ENCODE measurements around the gene KIF5A.

DNA sequence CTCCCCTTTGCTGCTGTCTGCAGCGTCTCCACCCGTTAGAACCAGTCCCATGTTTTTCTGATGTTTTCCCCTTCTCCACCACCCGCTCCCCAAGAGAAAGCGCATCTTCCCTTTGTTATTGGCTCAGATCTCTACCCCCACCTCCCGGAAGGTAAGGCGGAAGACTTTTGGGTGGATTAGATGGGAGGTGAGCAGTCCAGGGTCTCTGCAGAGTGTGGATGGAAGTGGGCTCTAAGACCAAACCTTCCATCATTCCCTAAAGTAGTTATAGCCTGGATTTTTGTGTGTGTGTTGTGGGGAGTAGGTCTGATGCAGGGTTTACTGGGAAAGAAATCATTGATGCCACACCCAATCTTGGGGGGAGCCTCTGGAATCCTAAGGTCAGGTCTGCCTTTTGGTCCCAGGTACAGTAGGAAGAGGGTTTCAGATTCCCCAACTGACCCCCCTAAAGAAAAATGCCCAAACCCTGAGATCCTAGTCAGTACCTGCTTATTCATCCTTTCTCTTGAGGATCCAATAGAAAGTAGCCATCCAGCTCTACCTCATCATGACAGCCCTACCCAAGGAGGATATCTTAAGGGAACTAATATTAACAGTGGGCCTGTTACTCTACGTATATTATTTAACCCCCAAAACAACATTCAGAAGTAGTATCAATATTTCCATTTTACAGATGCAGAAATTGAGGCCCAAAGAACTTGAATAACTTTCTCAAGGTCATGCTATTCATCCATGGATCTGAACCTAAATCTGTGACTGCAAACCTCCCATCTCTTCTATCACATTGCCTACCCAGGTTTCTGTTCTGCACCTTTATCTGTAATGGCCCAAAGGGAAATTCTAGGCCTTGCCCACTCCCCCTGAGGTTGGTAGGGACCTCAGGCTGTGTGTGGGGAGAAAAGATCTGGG, 1.1 kb downstream of the KIF5A start:
- TF ChIP-seq, protein P1, sequence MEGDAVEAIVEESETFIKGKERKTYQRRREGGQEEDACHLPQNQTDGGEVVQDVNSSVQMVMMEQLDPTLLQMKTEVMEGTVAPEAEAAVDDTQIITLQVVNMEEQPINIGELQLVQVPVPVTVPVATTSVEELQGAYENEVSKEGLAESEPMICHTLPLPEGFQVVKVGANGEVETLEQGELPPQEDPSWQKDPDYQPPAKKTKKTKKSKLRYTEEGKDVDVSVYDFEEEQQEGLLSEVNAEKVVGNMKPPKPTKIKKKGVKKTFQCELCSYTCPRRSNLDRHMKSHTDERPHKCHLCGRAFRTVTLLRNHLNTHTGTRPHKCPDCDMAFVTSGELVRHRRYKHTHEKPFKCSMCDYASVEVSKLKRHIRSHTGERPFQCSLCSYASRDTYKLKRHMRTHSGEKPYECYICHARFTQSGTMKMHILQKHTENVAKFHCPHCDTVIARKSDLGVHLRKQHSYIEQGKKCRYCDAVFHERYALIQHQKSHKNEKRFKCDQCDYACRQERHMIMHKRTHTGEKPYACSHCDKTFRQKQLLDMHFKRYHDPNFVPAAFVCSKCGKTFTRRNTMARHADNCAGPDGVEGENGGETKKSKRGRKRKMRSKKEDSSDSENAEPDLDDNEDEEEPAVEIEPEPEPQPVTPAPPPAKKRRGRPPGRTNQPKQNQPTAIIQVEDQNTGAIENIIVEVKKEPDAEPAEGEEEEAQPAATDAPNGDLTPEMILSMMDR (conservative IDR thresholded peaks at IDR 0.05; ENCODE audit: low read length): no peak
- no peak for TF ChIP-seq EZH2phosphoT487 (IDR thresholded peaks at IDR 0.05; ENCODE audit: borderline replicate concordance)

All from Loucy (cell line).